ENCODE measurements around the gene EFNA2. TPM values are rescaled to one million over a fixed set of nuclear protein-coding genes. Genes with fewer than 3 reads are reported as not detected.

EFNA2 gene
- polyA plus RNA-seq, 3 donors = not detected

GRCh38 chr19:1287354-1288225 is 1.9 kb downstream of the EFNA2 start:
- no peak for TF ChIP-seq CTCF (IDR thresholded peaks at IDR 0.05)
- Histone ChIP-seq H4K20me1 (ENCODE audit: insufficient read depth, low read length) (no peaks in the 10 kb centered on the region), H3K27ac (ENCODE audit: low read depth in 1 of 2, low read length in 2 of 2) (no peak overlapping the region), H3K4me3 (replicated peaks in 1 of 3; ENCODE audit: low read depth in 2 of 3, low read length in 3 of 3) (no peak overlapping the region), H2AFZ (ENCODE audit: insufficient read depth, low read depth, low read length, poor library complexity, severe bottlenecking) (no peak overlapping the region), H3K27me3 (ENCODE audit: control insufficient read depth in 2 of 2, insufficient read depth in 2 of 2, low read length in 2 of 2) (peaks cover 14 to 54% of the 10 kb centered on the region in 2 donors), H3K9me3 (replicated peaks in 1 of 2; ENCODE audit: control insufficient read depth in 1 of 2, insufficient read depth in 1 of 2, low read length in 2 of 2) (peaks cover 0 to 10% of the 10 kb centered on the region in 2 donors), H3K4me1 (ENCODE audit: control insufficient read depth in 1 of 2, insufficient read depth in 2 of 2, low read length in 2 of 2) (no peaks in the 10 kb centered on the region), H3K36me3 (replicated peaks in 1 of 2; ENCODE audit: control insufficient read depth in 1 of 2, insufficient read depth in 2 of 2, low read length in 2 of 2) (no peaks in the 10 kb centered on the region), H3K4me2 (replicated peaks; ENCODE audit: extremely low read depth, low read length, poor library complexity, severe bottlenecking) (no peak overlapping the region), H3K79me2 (ENCODE audit: insufficient read depth, low read length) (no peaks in the 10 kb centered on the region), H3K9ac (ENCODE audit: insufficient read depth, low read length, poor library complexity, severe bottlenecking) (no peak overlapping the region)
- no peak overlapping the region for H3K27ac Mint-ChIP-seq
- H3K4me3 Mint-ChIP-seq = peak overlapping the region in 1 of 2 donors; percentile 62
- peaks cover 42 to 71% (median 51%) of the 10 kb centered on the region in 3 donors for H3K27me3 Mint-ChIP-seq (ENCODE audit: low read depth in 3 of 3)
- peaks cover 0 to 7% of the 10 kb centered on the region in 2 donors for H3K36me3 Mint-ChIP-seq
- H3K4me1 Mint-ChIP-seq = peaks cover 3% of the 10 kb centered on the region
- H3K9me3 Mint-ChIP-seq = peaks cover 0 to 13% (median 5%) of the 10 kb centered on the region in 7 donors
- DNase-seq = no peak
- WGBS (ENCODE audit: insufficient coverage) = 25% methylated on average over 42 of the region's 55 CpGs
- intact Hi-C loops (cut with micrococcal nuclease) = no loop called here

GRCh38 chr19:1288226-1288612 is 2.5 kb downstream of the EFNA2 start:
- peaks cover 0 to 10% of the 10 kb centered on the region in 2 donors for H3K9me3 ChIP-seq (replicated peaks in 1 of 2; ENCODE audit: control insufficient read depth in 1 of 2, insufficient read depth in 1 of 2, low read length in 2 of 2)
- no peak overlapping the region for H3K4me2 ChIP-seq (replicated peaks; ENCODE audit: extremely low read depth, low read length, poor library complexity, severe bottlenecking)
- WGBS (ENCODE audit: insufficient coverage) = 86% methylated on average over 16 of the region's 18 CpGs
- H3K27ac ChIP-seq (ENCODE audit: low read depth in 1 of 2, low read length in 2 of 2) = no peak overlapping the region
- Mint-ChIP-seq H3K36me3 (peaks cover 0 to 7% of the 10 kb centered on the region in 2 donors), H3K4me3 (no peak overlapping the region), H3K4me1 (peaks cover 3% of the 10 kb centered on the region), H3K27ac (no peak overlapping the region), H3K9me3 (peaks cover 0 to 11% (median 5%) of the 10 kb centered on the region in 7 donors), H3K27me3 (ENCODE audit: low read depth in 3 of 3) (peaks cover 38 to 69% (median 49%) of the 10 kb centered on the region in 3 donors)
- no peak overlapping the region for H3K9ac ChIP-seq (ENCODE audit: insufficient read depth, low read length, poor library complexity, severe bottlenecking)
- H3K27me3 ChIP-seq (ENCODE audit: control insufficient read depth in 2 of 2, insufficient read depth in 2 of 2, low read length in 2 of 2) = peaks cover 14 to 51% of the 10 kb centered on the region in 2 donors
- H3K4me1 ChIP-seq (ENCODE audit: control insufficient read depth in 1 of 2, insufficient read depth in 2 of 2, low read length in 2 of 2) = no peaks in the 10 kb centered on the region
- no peaks in the 10 kb centered on the region for H4K20me1 ChIP-seq (ENCODE audit: insufficient read depth, low read length)
- no peak overlapping the region for H3K4me3 ChIP-seq (replicated peaks in 1 of 3; ENCODE audit: low read depth in 2 of 3, low read length in 3 of 3)
- TF ChIP-seq CTCF (IDR thresholded peaks at IDR 0.05) = no peak
- intact Hi-C loops (cut with micrococcal nuclease) = no loop called here
- no peak for DNase-seq
- no peaks in the 10 kb centered on the region for H3K79me2 ChIP-seq (ENCODE audit: insufficient read depth, low read length)
- H2AFZ ChIP-seq (ENCODE audit: insufficient read depth, low read depth, low read length, poor library complexity, severe bottlenecking) = no peak overlapping the region
- H3K36me3 ChIP-seq (replicated peaks in 1 of 2; ENCODE audit: control insufficient read depth in 1 of 2, insufficient read depth in 2 of 2, low read length in 2 of 2) = no peaks in the 10 kb centered on the region

Data from CD14-positive monocyte (primary cell).